ENCODE measurements around the gene RTN4R.
"Not testable (repeated sequence)": the region's sequence is repeated elsewhere in the genome, so short reads cannot be mapped to it uniquely, and the experiment has no call there.

RTN4R gene

DNA sequence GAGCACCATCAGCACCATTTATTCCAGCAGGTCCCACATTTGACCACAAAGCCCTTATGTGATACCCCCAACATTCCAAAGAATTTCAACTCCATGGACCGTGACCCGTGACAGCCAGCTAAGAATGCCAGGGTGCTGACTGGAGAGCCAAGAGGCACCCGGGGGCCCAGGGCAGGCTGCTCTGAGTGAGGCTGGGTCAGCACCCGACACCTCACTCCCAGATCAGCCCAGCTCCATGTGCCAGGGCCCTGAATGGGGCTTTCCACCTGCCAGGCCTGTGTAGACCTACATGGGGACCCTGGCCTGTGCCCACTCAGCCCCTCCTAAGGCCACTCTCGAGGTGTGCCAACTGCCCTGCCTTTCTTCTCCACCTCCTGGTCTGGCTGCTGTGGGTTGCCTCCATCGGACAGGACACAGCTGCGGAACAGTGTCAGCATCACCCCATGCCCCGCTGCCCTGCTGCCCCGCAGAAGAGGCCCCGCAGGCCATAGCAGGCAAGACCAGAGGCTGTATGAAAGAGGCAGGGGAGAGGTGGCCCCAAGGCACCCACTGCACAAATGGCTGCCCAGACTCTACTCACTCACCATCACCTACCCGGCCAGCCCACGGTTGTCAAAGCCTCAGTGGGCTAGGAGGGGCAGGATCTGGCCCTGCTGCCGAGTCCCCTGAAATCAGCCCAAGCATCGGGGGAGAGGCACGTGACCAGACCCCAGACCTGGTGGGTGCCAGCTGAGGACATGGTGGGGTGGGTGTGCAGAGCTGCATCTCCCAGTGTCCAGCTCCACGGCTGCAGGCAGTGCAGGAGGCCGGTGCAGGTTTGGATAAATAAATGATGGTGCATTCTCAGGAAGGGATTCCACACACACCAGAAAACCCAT is 4.5 kb downstream of the RTN4R start:
- peak; percentile 37 for DNase-seq
- in situ Hi-C loops (cut with HindIII; ENCODE audit: low pct_ligation_motif_present, low pct_unique_long_range_greater_than_20kb, low sequenced_read_pairs), result not testable (repeated sequence)

DNA sequence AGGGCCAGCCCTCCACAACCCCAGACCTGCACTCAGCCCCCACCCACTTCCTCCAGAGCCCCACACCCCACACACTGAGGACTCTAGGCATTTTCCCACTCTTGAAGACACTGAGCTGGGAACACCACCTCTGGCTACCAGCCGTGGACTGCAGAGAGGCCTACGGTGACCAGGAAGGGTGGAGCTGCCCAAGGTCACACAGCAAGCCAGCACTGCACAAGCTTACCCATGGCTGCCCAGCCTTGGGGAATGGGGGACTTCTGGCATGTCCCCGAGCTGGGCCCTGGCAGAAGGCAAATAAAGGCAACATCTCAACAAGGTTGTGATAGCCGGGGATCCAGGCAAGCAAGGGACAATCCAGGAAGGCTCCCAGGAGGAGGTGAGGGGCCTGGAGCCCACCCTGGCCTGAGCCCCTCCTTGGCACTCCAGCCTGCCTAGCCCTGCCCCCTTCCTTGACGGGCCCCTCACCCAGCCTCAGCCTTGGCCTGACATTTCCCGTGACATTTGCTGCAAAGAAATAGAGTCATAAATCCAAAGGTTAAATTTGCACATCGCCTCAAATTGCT is 5.5 kb downstream of the RTN4R start:
- in situ Hi-C loops (cut with HindIII; ENCODE audit: low pct_ligation_motif_present, low pct_unique_long_range_greater_than_20kb, low sequenced_read_pairs), result no loop called here
- no peak for DNase-seq

DNA sequence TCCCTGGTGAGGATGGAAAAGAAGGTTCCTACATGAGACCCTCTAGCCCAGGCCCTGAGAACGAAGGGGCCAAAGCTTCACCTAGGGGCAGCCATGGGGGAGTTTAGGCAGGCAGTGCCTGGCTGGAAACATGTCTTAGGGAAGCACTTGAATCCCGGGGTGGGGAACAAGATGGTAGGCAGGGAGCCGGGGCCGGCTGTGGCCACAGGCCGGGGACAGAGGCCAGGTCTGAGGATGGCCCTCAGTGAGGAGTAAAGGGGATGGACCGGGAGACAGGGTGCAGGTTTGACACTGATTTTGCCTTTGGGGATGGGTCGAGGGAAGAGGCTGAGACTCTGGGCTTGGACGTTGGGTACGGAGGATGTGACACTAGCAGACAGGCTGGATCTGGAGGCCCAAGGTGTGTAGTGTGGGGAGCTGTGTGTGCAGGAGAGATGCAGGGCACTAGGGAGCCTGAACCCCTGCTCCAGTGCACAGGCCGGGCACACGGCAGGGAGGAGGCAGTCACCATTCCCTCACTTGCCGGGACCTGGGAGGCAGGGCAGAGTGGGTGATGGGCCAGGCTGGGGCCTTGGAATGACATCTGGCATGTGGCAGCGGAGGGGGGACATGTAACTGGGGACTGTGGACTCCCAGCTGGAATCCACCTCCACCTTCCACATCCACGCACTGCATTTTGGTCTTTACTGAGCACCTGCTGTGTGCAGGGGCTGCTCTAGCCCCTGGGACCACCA is 6.1 kb downstream of the RTN4R start:
- DNase-seq, result no peak
- in situ Hi-C loops (cut with HindIII; ENCODE audit: low pct_ligation_motif_present, low pct_unique_long_range_greater_than_20kb, low sequenced_read_pairs), result no loop called here

DNA sequence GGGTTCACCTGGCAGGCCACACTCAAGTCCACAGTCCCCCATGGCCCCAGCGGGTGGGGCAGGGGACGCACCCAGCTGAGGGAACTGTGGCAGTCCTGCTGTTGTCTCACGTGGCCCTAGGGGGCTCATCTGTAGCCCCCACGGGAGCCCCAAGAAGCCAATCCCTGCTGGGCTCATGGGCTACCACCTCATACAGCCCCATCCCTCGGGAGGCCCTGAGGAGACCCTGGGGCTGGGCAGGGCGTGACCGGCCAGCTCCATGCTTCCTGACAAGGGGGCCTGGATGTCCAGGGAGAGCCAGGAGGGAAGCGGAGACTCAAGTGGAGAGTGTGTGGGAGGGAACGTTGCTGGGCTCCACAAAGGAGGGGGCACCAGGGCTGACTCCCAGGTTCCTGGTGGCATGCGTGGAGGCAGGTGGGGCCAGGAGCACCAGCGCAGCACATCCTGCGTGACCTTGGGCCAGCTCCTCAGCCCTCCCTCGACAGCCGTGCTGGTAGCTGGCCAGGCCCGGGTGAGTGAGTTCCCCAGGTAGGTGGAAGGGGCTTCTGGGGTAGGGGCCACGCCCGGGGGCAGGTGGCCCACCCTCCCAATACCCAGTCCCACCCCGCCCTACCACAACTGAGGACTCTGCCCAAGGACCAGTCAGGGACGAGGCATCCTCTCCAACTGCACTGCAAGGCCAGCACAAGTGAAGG is 7.9 kb downstream of the RTN4R start:
- in situ Hi-C loops (cut with HindIII; ENCODE audit: low pct_ligation_motif_present, low pct_unique_long_range_greater_than_20kb, low sequenced_read_pairs), result no loop called here
- DNase-seq, result no peak

DNA sequence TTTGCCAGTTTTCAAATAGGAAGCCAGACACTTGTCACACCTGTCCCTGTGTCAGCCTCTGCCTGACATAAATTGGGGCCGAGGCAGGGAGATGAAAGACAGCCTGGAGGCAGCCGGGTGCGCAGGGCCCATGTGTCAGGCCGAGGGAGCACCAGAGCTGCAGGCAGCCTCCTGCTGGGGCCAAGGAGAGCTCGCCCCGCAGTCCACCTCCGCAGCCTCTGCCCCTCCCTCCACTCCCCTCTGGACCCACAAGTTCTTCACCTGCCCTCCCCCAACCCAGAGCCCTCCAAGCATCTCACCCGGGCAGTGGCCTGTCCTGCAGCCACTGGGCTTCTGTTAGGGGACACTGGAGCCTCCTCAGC is 8.8 kb downstream of the RTN4R start:
- in situ Hi-C loops (cut with HindIII; ENCODE audit: low pct_ligation_motif_present, low pct_unique_long_range_greater_than_20kb, low sequenced_read_pairs), result no loop called here
- DNase-seq, result no peak

DNA sequence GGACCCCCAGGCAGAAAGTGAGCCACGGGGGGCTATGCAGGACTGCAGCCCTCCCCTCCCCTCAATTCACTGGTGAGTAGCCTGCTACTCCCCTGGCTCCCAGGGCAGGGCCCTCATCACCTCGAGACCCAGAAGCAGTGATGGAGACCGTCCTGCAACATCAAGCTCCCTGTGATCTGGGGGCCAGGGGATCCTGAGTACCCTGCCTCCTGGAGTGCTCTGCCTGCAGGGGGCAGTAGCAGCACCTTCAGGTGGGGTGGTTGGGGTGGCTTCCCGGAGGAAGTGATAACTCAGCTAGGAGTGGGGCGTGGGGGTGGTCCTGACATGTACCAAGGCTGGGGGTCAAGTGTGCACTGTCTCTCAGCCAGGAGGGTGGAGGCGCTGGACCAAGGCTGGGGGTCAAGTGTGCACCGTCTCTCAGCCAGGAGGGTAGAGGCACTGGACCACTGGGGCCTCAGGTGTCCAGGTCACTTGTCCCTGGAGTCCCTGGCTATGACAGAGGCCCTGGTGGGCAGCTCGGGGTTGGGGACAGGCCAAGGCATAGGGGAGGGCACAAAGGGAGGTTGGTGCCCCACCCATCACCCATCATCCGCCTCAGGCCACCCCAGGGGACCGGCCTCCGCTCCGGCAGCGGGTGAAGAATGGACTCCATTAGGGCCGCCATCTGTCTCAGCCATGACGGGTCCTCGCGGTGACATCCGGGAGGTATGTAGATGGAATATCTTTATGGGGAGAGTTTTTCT is 9.4 kb downstream of the RTN4R start:
- in situ Hi-C loops (cut with HindIII; ENCODE audit: low pct_ligation_motif_present, low pct_unique_long_range_greater_than_20kb, low sequenced_read_pairs), result no loop called here
- DNase-seq, result no peak

DNA sequence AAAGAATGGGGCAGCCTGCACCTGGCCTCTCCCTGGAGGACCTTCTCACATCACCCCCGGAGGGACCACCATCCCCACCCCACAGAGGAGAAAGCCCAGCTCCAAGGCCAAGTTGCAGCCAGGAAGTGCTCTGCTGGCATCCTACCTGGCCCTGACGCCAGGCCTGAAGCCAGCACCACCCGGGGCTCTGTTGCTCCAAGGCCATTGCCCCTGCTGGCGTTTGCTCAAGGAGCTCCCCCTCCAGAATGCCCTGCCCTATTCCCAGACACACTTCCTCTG is 10.2 kb downstream of the RTN4R start:
- in situ Hi-C loops (cut with HindIII; ENCODE audit: low pct_ligation_motif_present, low pct_unique_long_range_greater_than_20kb, low sequenced_read_pairs), result no loop called here
- no peak for DNase-seq

DNA sequence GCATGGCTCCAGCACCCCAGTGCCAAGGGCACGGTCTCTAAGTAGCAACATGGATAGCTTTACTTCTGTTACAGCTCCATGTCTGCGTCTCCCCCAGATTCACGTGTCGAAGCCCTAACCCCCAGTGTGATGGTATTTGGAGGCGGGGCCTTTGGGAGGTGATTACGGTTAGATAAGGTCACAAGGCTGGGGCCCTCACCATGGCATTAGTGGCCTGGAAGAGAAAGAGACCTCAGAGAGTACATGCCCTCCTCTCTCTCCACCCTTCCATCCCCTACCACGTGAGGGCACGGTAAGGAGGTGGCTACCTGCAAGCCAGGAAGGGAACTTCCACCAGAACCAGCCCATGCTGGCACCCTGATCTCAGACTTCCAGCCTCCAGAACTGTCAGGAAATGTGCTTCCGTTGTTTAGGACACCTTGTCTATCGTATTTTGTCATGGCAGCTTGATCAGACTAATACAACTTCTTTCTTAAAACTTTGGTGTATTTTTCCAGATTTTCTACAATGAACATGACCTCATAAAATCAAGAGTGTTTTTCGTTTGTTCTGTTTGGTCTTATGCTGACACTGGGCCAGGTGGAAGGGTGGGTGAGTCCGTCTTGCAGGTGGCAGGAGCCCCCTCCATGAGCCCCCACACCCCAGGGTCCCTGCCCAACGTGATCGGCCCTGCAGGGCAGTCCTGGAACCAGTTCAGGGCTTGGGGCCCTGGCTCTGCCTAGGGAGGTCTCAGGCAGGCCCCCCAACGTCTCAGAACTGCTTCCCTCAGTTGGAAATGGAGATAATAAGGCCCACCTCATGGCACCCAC is 10.7 kb downstream of the RTN4R start:
- in situ Hi-C loops (cut with HindIII; ENCODE audit: low pct_ligation_motif_present, low pct_unique_long_range_greater_than_20kb, low sequenced_read_pairs), result no loop called here
- DNase-seq, result no peak

DNA sequence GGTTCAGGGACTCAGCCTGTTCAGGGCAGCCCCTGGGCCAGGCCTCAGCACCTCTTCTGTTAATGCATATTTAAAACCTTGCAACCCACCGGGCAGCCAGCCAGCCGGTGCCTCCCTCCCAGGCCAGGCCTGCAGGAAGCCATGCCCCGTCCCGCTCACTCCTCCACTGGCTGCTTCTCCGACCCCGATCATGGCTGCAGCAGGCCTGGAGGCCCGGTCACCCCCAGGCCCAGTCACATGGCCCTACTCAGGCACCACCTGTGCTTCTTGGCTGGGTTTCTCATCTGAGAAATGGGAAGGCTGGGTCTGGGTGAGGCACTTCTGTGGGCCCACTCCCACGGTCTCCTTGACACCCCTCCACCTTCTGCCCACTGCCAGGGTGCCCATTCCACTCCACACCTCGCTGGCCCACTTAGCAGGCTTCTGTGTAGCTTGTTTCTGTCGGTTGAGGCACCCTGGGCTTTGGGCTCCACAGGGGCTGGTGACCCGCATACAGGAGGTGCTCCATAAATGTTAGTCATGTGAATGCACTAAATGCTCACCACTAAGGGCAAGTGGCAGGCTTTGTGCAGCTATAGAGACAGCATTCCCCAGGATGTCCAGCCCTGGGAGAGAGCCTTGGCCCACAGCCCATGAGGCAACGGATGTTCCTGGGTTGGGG is 11.4 kb downstream of the RTN4R start:
- in situ Hi-C loops (cut with HindIII; ENCODE audit: low pct_ligation_motif_present, low pct_unique_long_range_greater_than_20kb, low sequenced_read_pairs), result no loop called here
- DNase-seq, result no peak

DNA sequence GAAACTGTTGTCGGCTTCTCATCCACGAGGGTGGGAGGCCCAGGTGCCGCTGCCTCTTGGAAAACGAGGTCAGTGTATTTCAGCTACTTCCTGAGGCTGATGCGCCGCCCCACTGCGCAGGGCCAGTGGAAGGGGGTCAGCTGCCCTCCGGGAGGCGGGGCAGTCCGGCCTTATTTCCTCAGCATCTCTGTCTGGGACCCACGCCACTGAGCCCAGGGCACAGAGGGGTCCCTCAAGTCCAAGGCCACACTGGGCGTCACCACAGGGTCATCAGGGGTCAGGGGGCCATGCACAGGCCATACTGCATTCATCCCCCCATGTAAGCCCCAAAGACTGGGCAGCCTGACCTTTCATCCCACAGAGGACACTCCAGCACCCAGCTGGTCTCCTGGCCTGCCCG is 12.1 kb downstream of the RTN4R start:
- in situ Hi-C loops (cut with HindIII; ENCODE audit: low pct_ligation_motif_present, low pct_unique_long_range_greater_than_20kb, low sequenced_read_pairs), result no loop called here
- no peak for DNase-seq

DNA sequence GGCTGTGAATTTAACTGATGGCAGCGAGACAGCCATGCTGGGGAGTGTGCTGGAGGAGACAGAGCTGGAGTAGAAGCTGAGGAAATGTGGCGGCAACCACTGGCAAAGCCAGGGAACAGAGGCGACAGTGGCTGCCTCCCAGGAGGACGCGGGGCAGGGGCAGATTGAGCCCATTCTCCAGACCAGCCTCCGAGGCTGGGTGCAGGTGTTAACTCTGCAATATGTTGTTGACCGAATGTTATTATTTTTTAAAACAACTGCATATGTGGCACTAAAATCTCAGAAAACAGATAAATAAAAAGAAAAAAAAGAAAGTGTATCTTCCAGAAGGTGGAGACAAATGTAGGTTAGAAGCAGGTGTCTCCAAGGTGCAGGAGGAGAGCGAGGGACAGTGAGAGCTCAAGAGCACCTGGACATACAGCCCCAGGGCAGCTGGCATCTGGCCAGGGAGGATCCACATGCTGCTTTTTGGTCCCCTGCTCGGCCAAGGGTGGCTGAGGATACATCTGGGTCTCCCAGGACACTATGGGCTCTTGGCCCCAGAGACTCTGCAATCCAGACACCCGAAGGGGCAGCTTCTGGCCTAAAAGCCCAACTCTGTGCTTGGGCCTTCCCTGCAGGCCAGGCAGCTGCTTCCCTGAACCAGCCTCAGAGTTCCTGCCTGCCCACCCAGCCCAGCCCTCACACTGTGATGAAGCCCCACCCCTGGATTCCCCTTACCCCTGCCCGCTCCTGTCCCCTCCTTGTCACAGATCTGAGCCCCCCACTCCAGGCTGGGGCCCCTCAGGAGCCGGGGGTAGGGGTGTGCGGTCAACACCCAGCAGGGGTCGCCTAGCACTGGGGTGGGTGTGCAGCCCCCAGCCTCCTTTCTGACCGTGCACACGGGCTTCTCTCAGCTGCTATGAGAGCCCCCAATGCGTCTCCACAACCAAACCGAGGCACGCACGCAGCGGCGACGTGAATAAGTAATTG is 12.9 kb downstream of the RTN4R start:
- in situ Hi-C loops (cut with HindIII; ENCODE audit: low pct_ligation_motif_present, low pct_unique_long_range_greater_than_20kb, low sequenced_read_pairs), result no loop called here
- DNase-seq, result no peak

DNA sequence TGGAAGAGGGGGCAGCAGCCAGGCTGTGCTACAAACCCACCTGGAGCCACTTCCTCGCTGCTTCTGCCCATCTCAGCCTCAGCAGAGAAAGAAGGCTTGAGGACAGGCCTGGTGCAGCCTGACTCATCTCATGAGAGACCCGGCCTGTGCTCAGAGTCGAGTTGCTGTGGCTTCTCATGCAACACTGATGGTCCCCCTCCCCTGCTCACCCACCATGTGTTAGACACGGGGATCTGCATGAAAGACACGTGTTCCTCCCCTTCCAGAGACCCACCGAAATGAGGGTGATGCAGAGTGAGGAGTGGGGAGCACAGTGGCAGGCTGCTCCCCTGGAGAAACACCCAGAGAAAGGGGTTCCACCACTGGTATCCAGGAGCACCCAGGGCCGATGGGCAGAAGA is 15.0 kb downstream of the RTN4R start:
- in situ Hi-C loops (cut with HindIII; ENCODE audit: low pct_ligation_motif_present, low pct_unique_long_range_greater_than_20kb, low sequenced_read_pairs), result no loop called here
- DNase-seq, result no peak

DNA sequence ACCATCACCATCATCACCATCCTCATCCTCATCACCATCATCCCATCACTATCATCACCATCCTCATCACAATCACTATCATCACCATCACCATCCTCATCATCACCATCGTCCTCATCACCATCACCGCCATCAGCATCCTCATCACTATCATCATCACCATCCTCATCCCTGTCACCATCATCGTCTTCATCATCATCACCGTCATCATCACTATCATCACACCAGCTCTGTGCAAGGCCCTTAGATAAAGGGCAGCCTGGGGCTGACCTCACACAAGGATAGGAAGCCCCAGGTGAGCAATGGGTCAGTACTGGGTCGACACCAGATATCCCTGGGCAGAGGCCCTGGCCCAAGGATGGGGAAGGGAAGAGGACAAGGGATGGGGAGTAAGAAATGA is 16.1 kb downstream of the RTN4R start:
- no peak for DNase-seq
- in situ Hi-C loops (cut with HindIII; ENCODE audit: low pct_ligation_motif_present, low pct_unique_long_range_greater_than_20kb, low sequenced_read_pairs), result no loop called here

DNA sequence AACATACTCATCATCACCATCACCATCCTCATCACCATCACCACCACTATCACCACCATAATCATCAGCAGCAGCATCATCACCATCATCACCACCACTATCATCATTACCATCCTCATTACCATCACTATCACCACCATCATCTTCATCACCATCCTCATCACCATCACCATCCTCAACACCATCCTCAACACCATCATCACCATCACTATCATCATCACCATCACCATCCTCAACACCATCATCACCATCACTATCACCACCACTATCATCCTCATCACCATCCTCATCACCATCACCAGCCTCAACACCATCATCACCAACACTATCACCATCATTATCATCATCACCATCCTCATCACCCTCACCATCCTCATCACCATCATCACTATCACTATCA is 16.6 kb downstream of the RTN4R start:
- no peak for DNase-seq
- in situ Hi-C loops (cut with HindIII; ENCODE audit: low pct_ligation_motif_present, low pct_unique_long_range_greater_than_20kb, low sequenced_read_pairs), result no loop called here

DNA sequence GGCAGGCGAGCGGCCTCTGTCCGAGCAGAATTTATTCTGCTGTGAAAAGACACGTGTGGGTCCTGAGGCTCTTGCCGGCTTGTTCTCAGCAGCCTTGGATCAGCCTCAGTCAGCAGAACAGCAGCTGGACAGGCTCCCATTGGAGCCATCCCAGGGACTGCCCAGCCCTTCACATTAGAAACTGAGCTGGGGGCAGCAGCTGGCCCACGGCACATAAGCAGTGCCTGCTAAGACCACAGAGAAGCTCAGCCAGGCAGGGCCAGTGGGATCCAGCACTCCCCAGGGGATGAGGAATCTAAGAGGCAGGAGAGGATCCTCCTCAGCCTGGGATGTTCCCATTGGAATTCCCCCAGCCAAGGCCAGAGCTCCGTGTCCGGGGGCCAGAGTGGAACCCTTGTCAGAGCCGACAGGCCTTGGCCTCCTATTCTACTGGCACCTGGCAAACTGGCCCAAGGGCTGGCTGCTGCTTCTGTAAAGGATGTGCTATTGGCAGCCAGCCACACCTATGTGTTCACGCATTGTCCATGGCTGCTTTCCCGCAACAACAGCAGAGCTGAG is 18.2 kb downstream of the RTN4R start:
- DNase-seq, result no peak
- in situ Hi-C loops (cut with HindIII; ENCODE audit: low pct_ligation_motif_present, low pct_unique_long_range_greater_than_20kb, low sequenced_read_pairs), result no loop called here

DNA sequence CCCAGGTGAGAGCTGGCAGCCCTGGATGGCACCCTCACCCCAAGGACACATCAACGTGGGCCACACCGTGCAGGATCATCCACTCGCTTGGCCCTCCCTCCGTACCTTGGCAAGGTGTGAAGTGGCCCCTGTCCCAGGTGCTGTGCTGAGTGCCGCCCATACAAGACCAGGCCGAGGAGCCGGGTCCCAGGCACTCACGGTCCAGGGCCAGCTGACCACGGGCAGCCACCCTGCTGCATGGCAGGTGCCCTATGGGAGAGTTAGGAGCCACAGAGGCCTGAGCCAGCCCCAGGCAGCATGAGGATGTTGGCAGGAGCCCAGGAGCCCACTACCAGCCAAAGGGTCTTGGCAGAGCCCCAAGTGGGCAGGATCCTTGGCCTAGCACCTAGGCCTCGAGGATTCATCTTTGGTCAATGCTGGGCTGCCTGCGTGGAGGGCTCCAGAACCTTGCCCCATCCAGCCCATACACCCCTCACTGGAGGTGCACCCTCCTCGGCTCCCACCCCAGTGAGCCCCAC is 19.6 kb downstream of the RTN4R start:
- DNase-seq, result no peak
- in situ Hi-C loops (cut with HindIII; ENCODE audit: low pct_ligation_motif_present, low pct_unique_long_range_greater_than_20kb, low sequenced_read_pairs), result no loop called here

All from ACHN (cell line).